H9 (cell line): ENCODE results near the gene OR2AK2. TPM values are rescaled to one million over a fixed set of nuclear protein-coding genes. Genes with fewer than 3 reads are reported as not detected.

Experiments used
- DNase-seq: peaks from one replicate; pipeline ENCODE4 v3.0.0-alpha.2; 2017
- H2AFZ ChIP-seq: one replicate; pipeline ENCODE4 v1.6.1; 2013; ENCODE audit warnings: mild to moderate bottlenecking, low read length, control low read depth, moderate library complexity
- H2AK5ac ChIP-seq: 2 replicates; pipeline ENCODE4 v1.6.1; 2013; ENCODE audit warnings: low read length, control low read depth, mixed read lengths; ENCODE audit not compliant: insufficient read length
- H2BK120ac ChIP-seq: one replicate; pipeline ENCODE4 v1.6.1; 2013; ENCODE audit warnings: low read depth, mild to moderate bottlenecking, low read length, control low read depth, inconsistent platforms; ENCODE audit not compliant: poor library complexity, severe bottlenecking
- H2BK12ac ChIP-seq: 2 replicates; pipeline ENCODE4 v1.6.1; 2013; ENCODE audit warnings: low read length, control low read depth, mixed read lengths, low read depth; ENCODE audit not compliant: insufficient read length
- H2BK15ac ChIP-seq: 2 replicates; pipeline ENCODE4 v1.6.1; 2013; ENCODE audit warnings: low read depth, low read length, control low read depth
- H2BK20ac ChIP-seq: one replicate; pipeline ENCODE4 v1.6.1; 2013; ENCODE audit warnings: low read depth, mild to moderate bottlenecking, low read length, control low read depth, inconsistent platforms; ENCODE audit not compliant: poor library complexity, severe bottlenecking
- H2BK5ac ChIP-seq: 2 replicates; pipeline ENCODE4 v1.6.1; 2013; ENCODE audit warnings: low read length, control low read depth, mixed read lengths; ENCODE audit not compliant: insufficient read length
- H3K14ac ChIP-seq: 2 replicates; pipeline ENCODE4 v1.6.1; 2013; ENCODE audit warnings: low read length, control low read depth; ENCODE audit not compliant: insufficient read depth
- H3K18ac ChIP-seq: 2 replicates; pipeline ENCODE4 v1.6.1; 2013; ENCODE audit warnings: low read depth, mild to moderate bottlenecking, mixed read lengths, low read length, control low read depth; ENCODE audit not compliant: insufficient read length
- H3K23ac ChIP-seq: 2 replicates; pipeline ENCODE4 v1.6.1; 2013; ENCODE audit warnings: low read length, control low read depth, mixed read lengths, low read depth; ENCODE audit not compliant: insufficient read length
- H3K23me2 ChIP-seq: 2 replicates; pipeline ENCODE4 v1.6.1; 2013; ENCODE audit warnings: low read depth, mild to moderate bottlenecking, mixed read lengths, low read length, control low read depth; ENCODE audit not compliant: insufficient read length, poor library complexity, severe bottlenecking
- H3K27ac ChIP-seq: 2 replicates; pipeline ENCODE4 v1.5.1; 2013; ENCODE audit warnings: low read length, control low read depth, mixed read lengths, low read depth; ENCODE audit not compliant: insufficient read length
- H3K27me3 ChIP-seq: 2 replicates; pipeline ENCODE4 v1.6.1; 2013; ENCODE audit warnings: low read length, control low read depth, inconsistent platforms; ENCODE audit not compliant: insufficient read depth
- H3K4ac ChIP-seq: 2 replicates; pipeline ENCODE4 v1.6.1; 2013; ENCODE audit warnings: low read depth, mild to moderate bottlenecking, control low read depth, inconsistent platforms, low read length, moderate library complexity
- H3K4me1 ChIP-seq: 2 replicates; pipeline ENCODE4 v1.6.1; 2013; ENCODE audit warnings: low read length, control low read depth, inconsistent platforms; ENCODE audit not compliant: insufficient read depth
- H3K4me2 ChIP-seq: 2 replicates; pipeline ENCODE4 v1.6.1; 2013; ENCODE audit warnings: low read length, control low read depth, mixed read lengths; ENCODE audit not compliant: insufficient read length, insufficient read depth
- H3K56ac ChIP-seq: 2 replicates; pipeline ENCODE4 v1.6.1; 2013; ENCODE audit warnings: low read depth, mild to moderate bottlenecking, mixed read lengths, low read length, control low read depth; ENCODE audit not compliant: insufficient read length
- H3K79me1 ChIP-seq: 2 replicates; pipeline ENCODE4 v1.6.1; 2013; ENCODE audit warnings: low read depth, mild to moderate bottlenecking, moderate library complexity, low read length, control low read depth, inconsistent platforms; ENCODE audit not compliant: insufficient read depth, poor library complexity, severe bottlenecking
- H3K79me2 ChIP-seq: 2 replicates; pipeline ENCODE4 v1.6.1; 2013; ENCODE audit warnings: low read length, control low read depth, inconsistent platforms; ENCODE audit not compliant: insufficient read depth
- H3K9ac ChIP-seq: 2 replicates; pipeline ENCODE4 v1.6.1; 2013; ENCODE audit warnings: low read length, control low read depth, mixed read lengths; ENCODE audit not compliant: insufficient read length; ENCODE audit errors: extremely low read depth
- H3K9me3 ChIP-seq: one replicate; pipeline ENCODE4 v1.6.1; 2013; ENCODE audit warnings: low read depth, low read length, inconsistent platforms; ENCODE audit not compliant: control insufficient read depth
- H3T11ph ChIP-seq: one replicate; pipeline ENCODE4 v1.6.1; 2013; ENCODE audit warnings: mild to moderate bottlenecking, low read length, control low read depth, inconsistent platforms
- H4K20me1 ChIP-seq: one replicate; pipeline ENCODE4 v1.6.1; 2013; ENCODE audit not compliant: control insufficient read depth, insufficient read length, insufficient read depth
- H4K5ac ChIP-seq: 2 replicates; pipeline ENCODE4 v1.6.1; 2013; ENCODE audit warnings: low read depth, mild to moderate bottlenecking, mixed read lengths, low read length, control low read depth; ENCODE audit not compliant: insufficient read length
- H4K8ac ChIP-seq: replicated peaks from 2 replicates; pipeline ENCODE4 v1.6.1; 2013; ENCODE audit warnings: low read length, control low read depth, mixed read lengths, low read depth; ENCODE audit not compliant: insufficient read length
- H4K91ac ChIP-seq: 2 replicates; pipeline ENCODE4 v1.6.1; 2013; ENCODE audit warnings: low read depth, mild to moderate bottlenecking, moderate library complexity, mixed read lengths, low read length, control low read depth; ENCODE audit not compliant: insufficient read length
- H3K27ac Mint-ChIP-seq, 3 experiments: 2 replicates in 2 of 3; 3 replicates in 1 of 3; pipeline ENCODE4 v1.8.0; 2020 to 2021; ENCODE audit warnings: mixed read lengths in 3 of 3, mild to moderate bottlenecking in 1 of 3, moderate library complexity in 1 of 3
- H3K27me3 Mint-ChIP-seq: 2 replicates; pipeline ENCODE4 v1.8.0; 2021; ENCODE audit warnings: low read depth, mild to moderate bottlenecking, moderate library complexity, mixed read lengths
- H3K36me3 Mint-ChIP-seq, 3 experiments: 2 replicates in 2 of 3; 3 replicates in 1 of 3; pipeline ENCODE4 v1.8.0; 2020 to 2021; ENCODE audit warnings: low read depth in 3 of 3, mixed read lengths in 3 of 3; ENCODE audit not compliant: insufficient read depth in 1 of 3
- H3K4me1 Mint-ChIP-seq, 2 experiments: 2 replicates each; pipeline ENCODE4 v1.8.0; 2020; ENCODE audit warnings: mixed read lengths in 2 of 2
- H3K4me3 Mint-ChIP-seq, 2 experiments: 2 replicates in 1 of 2; 3 replicates in 1 of 2; pipeline ENCODE4 v1.8.0; 2020 to 2021; ENCODE audit warnings: mild to moderate bottlenecking in 2 of 2, mixed read lengths in 2 of 2, moderate library complexity in 1 of 2
- H3K9me3 Mint-ChIP-seq, 2 experiments: 2 replicates in 1 of 2; 3 replicates in 1 of 2; pipeline ENCODE4 v1.8.0; 2020; ENCODE audit warnings: mild to moderate bottlenecking in 2 of 2, mixed read lengths in 2 of 2, moderate library complexity in 1 of 2
- CTCF ChIP-seq: fragments of 200-600 bp; sonication (generic); conservative IDR thresholded peaks from 3 replicates; pipeline ENCODE4 v1.8.0; 2021; ENCODE audit warnings: antibody characterized with exemption, mild to moderate bottlenecking
- WGBS: extraction: QIAGEN DNeasy Blood & Tissue Kit; methylation state at CpG from one replicate; pipeline ENCODE4 v1.1.7; 2013; ENCODE audit warnings: missing lambda C conversion rate, low lambda C conversion rate, mixed read lengths; ENCODE audit not compliant: insufficient read length; ENCODE audit errors: extremely low coverage; 5-methylcytosine and 5-hydroxymethylcytosine counted together
- total RNA-seq: library from RNA; stranded (reverse); gene quantifications from 2 replicates; pipeline ENCODE4 v1.2.1, GENCODE V29; 2021

Gene OR2AK2
- total RNA-seq, 1 experiment from 2014 or later, result not detected

- no peak overlapping the region for H2AK5ac ChIP-seq
- H4K8ac ChIP-seq, result no peak overlapping the region
- H3K9me3 ChIP-seq, result peaks cover 24% of the 10 kb centered on the region
- no peaks in the 10 kb centered on the region; the same call in 1 of the 2 replicates for H3K27me3 Mint-ChIP-seq
- no peak overlapping the region for H2BK15ac ChIP-seq
- no peaks in the 10 kb centered on the region for H4K20me1 ChIP-seq
- no CpG with 5 or more reads among the region's 6 CpGs for whole genome bisulfite sequencing
- H3K23ac ChIP-seq, result no peak overlapping the region
- H2BK120ac ChIP-seq, result no peak overlapping the region
- TF ChIP-seq CTCF, result no peak
- H3T11ph ChIP-seq, result no peak overlapping the region
- no peak overlapping the region for H3K27ac Mint-ChIP-seq
- peaks cover 4 to 14% (median 4%) of the 10 kb centered on the region in 3 experiments; a peak in 6 of 7 replicates for H3K36me3 Mint-ChIP-seq
- H3K79me1 ChIP-seq, result no peaks in the 10 kb centered on the region
- no peak overlapping the region for H3K14ac ChIP-seq
- no peak overlapping the region for H3K27ac ChIP-seq
- no peak overlapping the region for H3K4me2 ChIP-seq
- H3K23me2 ChIP-seq, result no peaks in the 10 kb centered on the region
- no peaks in the 10 kb centered on the region for H3K4me1 ChIP-seq
- H3K79me2 ChIP-seq, result no peaks in the 10 kb centered on the region
- H3K4ac ChIP-seq, result no peak overlapping the region
- no peak overlapping the region for H3K56ac ChIP-seq
- no peak overlapping the region for H3K4me3 Mint-ChIP-seq
- no peak overlapping the region for H2AFZ ChIP-seq
- H3K9ac ChIP-seq, result no peak overlapping the region
- DNase-seq, result no peak
- H4K5ac ChIP-seq, result no peak overlapping the region
- no peak overlapping the region for H4K91ac ChIP-seq
- peaks cover 65 to 70% of the 10 kb centered on the region in 2 experiments for H3K9me3 Mint-ChIP-seq
- H2BK5ac ChIP-seq, result no peak overlapping the region
- H2BK12ac ChIP-seq, result no peak overlapping the region
- no peak overlapping the region for H3K18ac ChIP-seq
- H2BK20ac ChIP-seq, result no peak overlapping the region
- H3K27me3 ChIP-seq, result no peaks in the 10 kb centered on the region
- H3K4me1 Mint-ChIP-seq, result no peaks in the 10 kb centered on the region
Observed at GRCh38 chr1:247942624-247943023, 22.4 kb upstream of the OR2AK2 start.
